Measurements from ENCODE around the gene NFIC.

NFIC gene

GRCh38 chr19:3480383-3481091, 114.2 kb downstream of the NFIC start, which contains the start of gene SMIM24:
TSS of gene SMIM24 (minus strand) at chr19:3480525. CDS start at chr19:3480463, 62 bp downstream.
- H3K4me1 ChIP-seq (ENCODE audit: insufficient read depth, low read length, severe bottlenecking), result peaks cover 28% of the 10 kb centered on the region
- no peaks in the 10 kb centered on the region for H3K27me3 ChIP-seq (ENCODE audit: insufficient read depth, low read length)
- no peaks in the 10 kb centered on the region for H3K79me2 ChIP-seq (ENCODE audit: insufficient read depth, low read length)
- no peaks in the 10 kb centered on the region for H4K20me1 ChIP-seq (ENCODE audit: insufficient read depth, low read length)
- H3K36me3 ChIP-seq (ENCODE audit: insufficient read depth, low read length), result no peaks in the 10 kb centered on the region
- H3F3A ChIP-seq (ENCODE audit: insufficient read depth, low read length), result no peaks in the 10 kb centered on the region
- peak within 1 kb of the TSS; percentile 60 for H3K4me2 ChIP-seq (ENCODE audit: low read length)
- no peak within 1 kb of the TSS for H2AFZ ChIP-seq (ENCODE audit: low read length)
- H3K9me3 ChIP-seq (ENCODE audit: low read length), result no peaks in the 10 kb centered on the region
- peak within 1 kb of the TSS; percentile 53 for H3K9ac ChIP-seq (ENCODE audit: low read length)
- TF ChIP-seq CTCF (IDR thresholded peaks at IDR 0.05; ENCODE audit: low read length) (no peak), EZH2 (IDR thresholded peaks at IDR 0.05; ENCODE audit: borderline replicate concordance, low read length) (no peak)
- H3K9me2 ChIP-seq (ENCODE audit: low read depth, low read length), result no peaks in the 10 kb centered on the region
- H3K4me3 ChIP-seq (ENCODE audit: low read depth, low read length, poor library complexity, severe bottlenecking), result peak within 1 kb of the TSS; percentile 40
- peak within 1 kb of the TSS; percentile 85 for H3K27ac ChIP-seq (ENCODE audit: low read depth, low read length, poor library complexity, severe bottlenecking)

- Histone ChIP-seq H3K9ac (ENCODE audit: low read length) (peak overlapping the region; percentile 40), H3K9me2 (ENCODE audit: low read depth, low read length) (no peaks in the 10 kb centered on the region), H4K20me1 (ENCODE audit: insufficient read depth, low read length) (no peaks in the 10 kb centered on the region), H3K36me3 (ENCODE audit: insufficient read depth, low read length) (no peaks in the 10 kb centered on the region), H3K9me3 (ENCODE audit: low read length) (no peaks in the 10 kb centered on the region), H3K79me2 (ENCODE audit: insufficient read depth, low read length) (no peaks in the 10 kb centered on the region), H3F3A (ENCODE audit: insufficient read depth, low read length) (no peaks in the 10 kb centered on the region), H2AFZ (ENCODE audit: low read length) (no peak overlapping the region), H3K4me2 (ENCODE audit: low read length) (peak overlapping the region; percentile 60), H3K4me3 (ENCODE audit: low read depth, low read length, poor library complexity, severe bottlenecking) (peak overlapping the region; percentile 6), H3K27me3 (ENCODE audit: insufficient read depth, low read length) (no peaks in the 10 kb centered on the region), H3K27ac (ENCODE audit: low read depth, low read length, poor library complexity, severe bottlenecking) (peak overlapping the region; percentile 85), H3K4me1 (ENCODE audit: insufficient read depth, low read length, severe bottlenecking) (peaks cover 28% of the 10 kb centered on the region)
- TF ChIP-seq CTCF (IDR thresholded peaks at IDR 0.05; ENCODE audit: low read length) (no peak), EZH2 (IDR thresholded peaks at IDR 0.05; ENCODE audit: borderline replicate concordance, low read length) (no peak)
These were observed 115.1 kb downstream of the NFIC start for GRCh38 chr19:3481241-3482090.

- Histone ChIP-seq H4K20me1 (ENCODE audit: insufficient read depth, low read length) (no peaks in the 10 kb centered on the region), H3K27me3 (ENCODE audit: insufficient read depth, low read length) (no peaks in the 10 kb centered on the region), H3K4me3 (ENCODE audit: low read depth, low read length, poor library complexity, severe bottlenecking) (no peak overlapping the region), H3K27ac (ENCODE audit: low read depth, low read length, poor library complexity, severe bottlenecking) (no peak overlapping the region), H3K4me2 (ENCODE audit: low read length) (no peak overlapping the region), H3K9ac (ENCODE audit: low read length) (no peak overlapping the region), H3K79me2 (ENCODE audit: insufficient read depth, low read length) (no peaks in the 10 kb centered on the region), H3K36me3 (ENCODE audit: insufficient read depth, low read length) (no peaks in the 10 kb centered on the region), H2AFZ (ENCODE audit: low read length) (no peak overlapping the region), H3K9me3 (ENCODE audit: low read length) (no peaks in the 10 kb centered on the region), H3F3A (ENCODE audit: insufficient read depth, low read length) (no peaks in the 10 kb centered on the region), H3K4me1 (ENCODE audit: insufficient read depth, low read length, severe bottlenecking) (peaks cover 28% of the 10 kb centered on the region), H3K9me2 (ENCODE audit: low read depth, low read length) (no peaks in the 10 kb centered on the region)
- TF ChIP-seq EZH2 (IDR thresholded peaks at IDR 0.05; ENCODE audit: borderline replicate concordance, low read length), result no peak
- TF ChIP-seq CTCF (IDR thresholded peaks at IDR 0.05; ENCODE audit: low read length), result no peak
These were observed 116.3 kb downstream of the NFIC start for GRCh38 chr19:3482507-3483225.

Measured in OCI-LY1 (cell line).